K562 (cell line): ENCODE measurements around the gene SUFU. TPM values are rescaled to one million over a fixed set of nuclear protein-coding genes. Genes with fewer than 3 reads are reported as not detected.

Source experiments
- ATAC-seq: fragments of 200-7000 bp; cut with Tn5 transposase; 3 replicates; pipeline ENCODE4 v1.9.1; 2020; ENCODE audit warnings: moderate library complexity
- BruUV-seq: library from RNA; stranded (reverse); fragments of 400-500 nt; replicated peaks from 2 replicates; lab custom pipeline; 2021; lab: Mats Ljungman, UMichigan
- CTCF ChIA-PET: fragments of 300-600 bp; formaldehyde crosslinking; extraction: SDS; loops from one replicate; lab custom pipeline; 2021; ENCODE audit warnings: low intra/inter-chr PET ratio; lab: Yijun Ruan, JAX
- POLR2A ChIA-PET: fragments of 300-600, 350-650 bp; sonication (Branson Sonifier 250); formaldehyde crosslinking; extraction: SDS; loops from one replicate; lab custom pipeline; 2021; ENCODE audit warnings: antibody characterized with exemption, inconsistent platforms; lab: Yijun Ruan, JAX
- DNase-seq, 4 experiments: peaks; one replicate each; pipeline versions ENCODE4 v3.0.0 to v3.0.0-alpha.2; 2011 to 2018; ENCODE audit warnings: low spot score in 3 of 4, mixed read lengths in 3 of 4; ENCODE audit errors: extremely low read depth in 1 of 4
- FAIRE-seq: peaks from 2 replicates; lab custom pipeline; 2011; peaks lifted over from hg19 to GRCh38; lab: Jason Lieb, UNC
- H2AFZ ChIP-seq: 2 replicates; pipeline ENCODE4 v1.6.0; 2011; ENCODE audit warnings: low read depth, low read length, control low read depth, inconsistent platforms
- H3K27ac ChIP-seq: fragments of 200-600 bp; 3 replicates; pipeline ENCODE4 v1.8.0; 2011; ENCODE audit warnings: low read depth, mild to moderate bottlenecking, control low read depth, inconsistent platforms, low read length, moderate library complexity, mixed read lengths; ENCODE audit errors: extremely low read depth
- H3K27me3 ChIP-seq, 2 experiments: fragments of 300-600 bp in 1 of 2; 2 replicates in 1 of 2; 3 replicates in 1 of 2; pipeline versions ENCODE4 v1.6.0 to v1.8.0; 2011; ENCODE audit warnings: inconsistent platforms in 2 of 2, low read length in 2 of 2, mild to moderate bottlenecking in 1 of 2, mixed read lengths in 1 of 2, moderate library complexity in 1 of 2; ENCODE audit not compliant: control insufficient read depth in 2 of 2, insufficient read depth in 2 of 2
- H3K36me3 ChIP-seq: fragments of 300-600 bp; 3 replicates; pipeline ENCODE4 v1.8.0; 2011; ENCODE audit warnings: mild to moderate bottlenecking, low read length, inconsistent platforms; ENCODE audit not compliant: control insufficient read depth, insufficient read depth
- H3K4me1 ChIP-seq, 2 experiments: fragments of 200-600 bp in 1 of 2; replicated peaks in 1 of 2; 2 replicates in 1 of 2; 3 replicates in 1 of 2; pipeline versions ENCODE4 v1.5.1 to v1.8.0; 2011; ENCODE audit warnings: inconsistent platforms in 2 of 2, low read length in 2 of 2, mild to moderate bottlenecking in 1 of 2, mixed read lengths in 1 of 2, moderate library complexity in 1 of 2; ENCODE audit not compliant: control insufficient read depth in 2 of 2, insufficient read depth in 2 of 2
- H3K4me2 ChIP-seq: 2 replicates; pipeline ENCODE4 v1.6.1; 2011; ENCODE audit warnings: low read length, control low read depth, inconsistent platforms, mixed read lengths; ENCODE audit not compliant: insufficient read depth
- H3K4me3 ChIP-seq: fragments of 200-600 bp; sonication (generic), shearing (Covaris generic); 2 replicates; pipeline ENCODE4 v1.5.1; 2016; ENCODE audit warnings: control low read depth, inconsistent platforms
- H3K79me2 ChIP-seq: fragments of 200-600 bp; 3 replicates; pipeline ENCODE4 v1.8.0; 2011; ENCODE audit warnings: low read length, inconsistent platforms; ENCODE audit not compliant: control insufficient read depth, insufficient read depth
- H3K9ac ChIP-seq, 2 experiments: 2 replicates each; pipeline versions ENCODE4 v1.6.0 to v1.6.1; 2011; ENCODE audit warnings: low read depth in 2 of 2, low read length in 2 of 2, control low read depth in 1 of 2, inconsistent platforms in 1 of 2, mild to moderate bottlenecking in 1 of 2, mixed read lengths in 1 of 2; ENCODE audit not compliant: insufficient read depth in 1 of 2
- H3K9me1 ChIP-seq: one replicate; pipeline ENCODE4 v1.6.0; 2011; ENCODE audit warnings: inconsistent platforms, mild to moderate bottlenecking, low read length, moderate library complexity; ENCODE audit not compliant: control insufficient read depth, insufficient read depth
- H3K9me3 ChIP-seq: replicated peaks from 2 replicates; pipeline ENCODE4 v1.5.1; 2011; ENCODE audit warnings: low read depth, low read length, inconsistent platforms; ENCODE audit not compliant: control insufficient read depth, insufficient read depth
- H4K20me1 ChIP-seq: replicated peaks from 2 replicates; pipeline ENCODE4 v1.6.1; 2011; ENCODE audit warnings: low read length, inconsistent platforms, mixed read lengths; ENCODE audit not compliant: control insufficient read depth, insufficient read depth
- ATF3 ChIP-seq, 2 experiments: fragments of 450-650 bp in 1 of 2; sonication (generic) in 1 of 2; formaldehyde crosslinking in 1 of 2; IDR thresholded peaks in 1 of 2; conservative IDR thresholded peaks in 1 of 2; 2 replicates each; pipeline versions ENCODE4 v1.6.1 to v1.8.1; 2016 to 2023; ENCODE audit warnings: mild to moderate bottlenecking in 2 of 2, moderate library complexity in 2 of 2, inconsistent platforms in 1 of 2, missing genetic modification reagents in 1 of 2
- CEBPG ChIP-seq, 3 experiments: fragments of 200-800 bp in 1 of 3; sonication (Bioruptor generic) in 1 of 3; sonication (generic) in 1 of 3; formaldehyde crosslinking in 1 of 3; IDR thresholded peaks in 2 of 3; conservative IDR thresholded peaks in 1 of 3; 2 replicates each; pipeline versions ENCODE4 v1.6.1 to v1.8.0; 2016 to 2022; ENCODE audit warnings: missing compliant biosample characterization in 2 of 3, missing genetic modification characterization in 2 of 3, mild to moderate bottlenecking in 1 of 3, missing genetic modification reagents in 1 of 3
- DMBX1 ChIP-seq: fragments of 250-450 bp; sonication (Bioruptor Pico); IDR thresholded peaks from 2 replicates; pipeline ENCODE4 v1.8.0; 2022; ENCODE audit warnings: inconsistent platforms, mild to moderate bottlenecking, moderate library complexity, borderline replicate concordance
- ELK3 ChIP-seq: fragments of 450-650 bp; formaldehyde crosslinking; IDR thresholded peaks from 2 replicates; pipeline ENCODE4 v1.4.0; 2020; ENCODE audit warnings: mild to moderate bottlenecking
- HCFC1 ChIP-seq: IDR thresholded peaks from 2 replicates; pipeline ENCODE4 v1.6.1; 2012; ENCODE audit warnings: low read depth, low read length, improper control_type of control experiment
- KAT7 ChIP-seq: sonication (generic); formaldehyde crosslinking; IDR thresholded peaks from 2 replicates; pipeline ENCODE4 v1.8.0; 2022; ENCODE audit warnings: missing genetic modification reagents, mild to moderate bottlenecking, borderline replicate concordance
- NONO ChIP-seq, 2 experiments: fragments of 200-400 bp in 1 of 2; fragments of 450-650 bp in 1 of 2; formaldehyde crosslinking in 1 of 2; IDR thresholded peaks; 2 replicates each; pipeline ENCODE4 v1.6.1; 2017; ENCODE audit warnings: low read depth in 2 of 2, mild to moderate bottlenecking in 2 of 2, moderate library complexity in 2 of 2, low read length in 1 of 2
- RBBP5 ChIP-seq: fragments of 200-600 bp; sonication (generic); IDR thresholded peaks from 2 replicates; pipeline ENCODE4 v1.6.1; 2012; ENCODE audit warnings: borderline replicate concordance, mild to moderate bottlenecking, low read length, control low read depth, inconsistent platforms; ENCODE audit not compliant: insufficient read depth, poor library complexity, severe bottlenecking
- TFAM ChIP-seq: fragments of 250-450 bp; sonication (Bioruptor Pico); conservative IDR thresholded peaks from 2 replicates; pipeline ENCODE4 v1.5.0; 2021; ENCODE audit warnings: mild to moderate bottlenecking, moderate library complexity
- ZBTB1 ChIP-seq: sonication (generic); formaldehyde crosslinking; IDR thresholded peaks from 2 replicates; pipeline ENCODE4 v1.8.1; 2023; ENCODE audit warnings: missing genetic modification reagents, low read depth, mild to moderate bottlenecking, borderline replicate concordance
- ZNF165 ChIP-seq: fragments of 250-450 bp; sonication (Bioruptor Pico); IDR thresholded peaks from 2 replicates; pipeline ENCODE4 v1.4.0; 2020; ENCODE audit warnings: borderline replicate concordance
- ZNF274 ChIP-seq: IDR thresholded peaks from 2 replicates; pipeline ENCODE4 v1.6.1; 2011; ENCODE audit warnings: low read depth, mild to moderate bottlenecking, low read length, moderate library complexity, borderline replicate concordance
- ZNF280B ChIP-seq: fragments of 250-450 bp; sonication (Bioruptor Pico); IDR thresholded peaks from 2 replicates; pipeline ENCODE4 v1.5.1; 2021; ENCODE audit warnings: mild to moderate bottlenecking
- ZNF282 ChIP-seq: sonication (generic); formaldehyde crosslinking; IDR thresholded peaks from 2 replicates; pipeline ENCODE4 v1.8.1; 2023; ENCODE audit warnings: missing genetic modification reagents
- ZNF780A ChIP-seq: fragments of 250-450 bp; sonication (Bioruptor Pico); IDR thresholded peaks from 2 replicates; pipeline ENCODE4 v1.5.0; 2021; ENCODE audit warnings: mild to moderate bottlenecking
- WGBS: fragments of 100-300 bp; shearing (Covaris generic); methylation state at CpG from one replicate; pipeline ENCODE4 v1.1.6; 2016; ENCODE audit warnings: low coverage, mixed read lengths; ENCODE audit not compliant: insufficient coverage; ENCODE audit errors: missing lambda C conversion rate; 5-methylcytosine and 5-hydroxymethylcytosine counted together
- in situ Hi-C: fragments of 300-500 bp; cut with MboI; formaldehyde crosslinking; loops from 4 replicates; pipeline ENCODE4 v1.15.0; 2018; ENCODE audit warnings: inconsistent platforms, mixed read lengths
- intact Hi-C: fragments of 100-400 bp; cut with micrococcal nuclease; formaldehyde crosslinking; loops from 2 replicates; pipeline ENCODE4 v1.14.2; 2022
- polyA plus RNA-seq, 8 experiments: library from polyadenylated mRNA; depleted of rRNA in 4 of 8; stranded (reverse) in 5 of 8; unstranded in 3 of 8; fragments of >200 nt; fragmentation: Nextera tagmentation in 2 of 8; fragmentation: Illumina TruSeq in 1 of 8; extraction: Ambion mirVana in 2 of 8; extraction: Trizol in 1 of 8; gene quantifications; 2 replicates each; pipeline versions ENCODE4 v1.2.1 to v1.2.3, GENCODE V29; 2011 to 2014; ENCODE audit warnings: inconsistent platforms in 1 of 8, missing spikeins in 1 of 8
- total RNA-seq, 7 experiments: library from RNA; depleted of rRNA in 6 of 7; stranded (reverse); fragments of >200 nt in 6 of 7; fragmentation: Illumina TruSeq in 2 of 7; extraction: Trizol in 2 of 7; gene quantifications; 2 replicates each; pipeline versions ENCODE4 v1.2.1 to v1.2.3, GENCODE V29; 2011 to 2021; ENCODE audit warnings: low replicate concordance in 1 of 7

SUFU gene
- total and polyA plus RNA-seq, 9 of the 15 experiments (the other 6 are each of a cell fraction or from before 2014, with no cell fraction given): 0.59 to 6.3 (median 0.82) TPM

GRCh38 chr10:102604439-102604841, 100.7 kb downstream of the SUFU start:
- in situ Hi-C loops: loop anchor here (25.0 kb wide), 1 partner anchor 767 kb away; the partner anchor contains the start of gene KCNIP2
- CTCF ChIA-PET: interaction anchor here (0.6 kb wide), 1 partner anchor 763 kb away, joined by 3 read pairs; no protein-coding TSS in a partner anchor
- FAIRE-seq: peak; percentile 82
- no peak for TF ChIP-seq ZNF274
- no peak for TF ChIP-seq ZBTB1 (CRISPR knock-in tag)
- TF ChIP-seq HCFC1: no peak
- no peak for TF ChIP-seq ZNF165 (CRISPR knock-in tag)
- no peak for TF ChIP-seq DMBX1 (CRISPR knock-in tag)
- TF ChIP-seq CEBPG (CRISPR knock-in tag; IDR thresholded peaks at IDR 0.05): peak; percentile 69
- TF ChIP-seq CEBPG (tag; conservative IDR thresholded peaks at IDR 0.05 in 1 of 2, IDR thresholded peaks at IDR 0.05 in 1 of 2): peak in 1 of 2 experiments; percentile 86; a peak in 2 of 4 replicates
- no peak for TF ChIP-seq ZNF780A
- TF ChIP-seq TFAM: no peak
- TF ChIP-seq ZNF282 (CRISPR knock-in tag): no peak
- no peak for TF ChIP-seq RBBP5
- no peak for TF ChIP-seq NONO (IDR thresholded peaks at IDR 0.05; ENCODE audit: low read depth in 2 of 2, low read length in 1 of 2)
- no peak for TF ChIP-seq ZNF280B (CRISPR knock-in tag)
- TF ChIP-seq ATF3 (IDR thresholded peaks at IDR 0.05): peak; percentile 83
- no peak for TF ChIP-seq ATF3 (CRISPR knock-in tag; conservative IDR thresholded peaks at IDR 0.05)
- TF ChIP-seq KAT7 (CRISPR knock-in tag): no peak
- TF ChIP-seq ELK3 (CRISPR knock-in tag): no peak

More at GRCh38 chr10:102604439-102604841, 100.7 kb downstream of the SUFU start:
- BruUV-seq: no TSS peak
- peak overlapping the region; percentile 5; the same call in 1 of the 3 replicates for H3K27ac ChIP-seq
- intact Hi-C loops: no loop called here
- no peaks in the 10 kb centered on the region for H4K20me1 ChIP-seq
- H2AFZ ChIP-seq: no peak overlapping the region
- no peak overlapping the region for H3K9ac ChIP-seq
- H3K79me2 ChIP-seq: no peaks in the 10 kb centered on the region
- H3K4me1 ChIP-seq: peaks cover 23 to 33% of the 10 kb centered on the region in 2 experiments
- no peaks in the 10 kb centered on the region for H3K27me3 ChIP-seq
- ATAC-seq (no peak), DNase-seq (peak in 2 of 4 experiments; percentile 54 to 56)
- peaks cover 7% of the 10 kb centered on the region; the same call in 1 of the 3 replicates for H3K36me3 ChIP-seq
- POLR2A ChIA-PET: no interaction called here
- WGBS: 24% methylated on average over 6 of the region's 6 CpGs
- no peak overlapping the region for H3K4me2 ChIP-seq
- H3K9me3 ChIP-seq: no peaks in the 10 kb centered on the region
- no peaks in the 10 kb centered on the region for H3K9me1 ChIP-seq
- H3K4me3 ChIP-seq: no peak overlapping the region
